ENCODE measurements around the gene TSSK1B.
"Not testable (repeated sequence)": the region's sequence is repeated elsewhere in the genome, so short reads cannot be mapped to it uniquely, and the experiment has no call there.

TSSK1B gene

DNA sequence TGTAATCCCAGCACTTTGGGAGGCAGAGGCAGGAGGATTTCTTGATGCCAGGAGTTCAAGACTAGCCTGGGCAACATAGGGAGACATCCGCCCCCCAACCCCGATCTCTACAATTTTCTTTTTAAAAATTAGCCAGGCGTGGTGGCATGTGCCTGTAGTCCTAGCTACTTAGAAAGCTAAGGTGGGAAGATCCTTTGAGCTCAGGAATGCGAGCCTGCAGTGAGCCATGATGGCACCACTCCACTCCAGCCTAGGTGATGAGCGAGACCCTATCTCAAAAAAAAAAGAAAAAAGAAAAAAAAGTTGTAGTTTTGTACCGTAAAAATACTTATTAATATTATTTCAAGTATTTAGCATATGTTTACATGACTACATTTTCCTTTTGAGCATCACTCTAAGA lies 29.3 kb downstream of the TSSK1B start:
- FAIRE-seq: no peak
- DNase-seq (ENCODE audit: extremely low spot score, insufficient read length, low read depth): no peak

DNA sequence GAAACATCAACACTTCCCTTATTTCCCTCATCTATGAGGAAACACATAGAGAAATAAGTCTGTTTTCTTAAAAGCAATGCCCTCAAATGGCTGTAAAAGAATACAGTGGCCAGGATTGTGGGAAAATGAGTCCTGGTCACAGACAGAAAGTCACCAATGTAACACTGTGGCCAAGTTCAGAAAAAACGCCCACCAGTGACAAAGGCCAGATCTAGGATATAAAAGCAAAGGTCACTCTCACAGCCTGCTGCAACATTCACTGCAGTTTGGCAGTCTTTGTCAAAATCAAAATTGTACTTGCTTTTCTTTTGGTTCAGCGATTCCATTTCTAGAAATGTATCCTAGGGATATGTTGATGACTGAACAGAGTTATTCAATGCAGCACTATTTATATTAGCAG lies 30.5 kb downstream of the TSSK1B start:
- FAIRE-seq (no peak), DNase-seq (ENCODE audit: extremely low spot score, insufficient read length, low read depth) (no peak)

DNA sequence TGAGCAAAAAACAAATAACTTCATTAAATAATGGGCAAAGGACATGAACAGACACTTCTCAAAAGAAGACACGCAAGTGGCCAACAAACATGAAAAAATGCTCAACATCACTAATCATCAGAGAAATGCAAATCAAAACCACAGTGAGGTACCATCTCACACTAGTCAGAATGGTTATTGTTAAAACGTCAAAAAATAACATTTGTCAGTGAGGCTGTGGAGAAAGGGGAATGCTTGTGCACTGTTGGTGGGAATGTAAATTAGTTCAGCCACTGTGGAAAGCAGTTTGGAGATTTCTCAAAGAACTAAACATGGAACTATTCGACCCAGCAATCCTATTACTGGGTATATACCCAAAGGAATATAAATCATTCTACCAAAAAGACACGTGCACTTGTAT lies 36.8 kb downstream of the TSSK1B start:
- not testable (repeated sequence) for FAIRE-seq; DNase-seq (ENCODE audit: extremely low spot score, insufficient read length, low read depth)

DNA sequence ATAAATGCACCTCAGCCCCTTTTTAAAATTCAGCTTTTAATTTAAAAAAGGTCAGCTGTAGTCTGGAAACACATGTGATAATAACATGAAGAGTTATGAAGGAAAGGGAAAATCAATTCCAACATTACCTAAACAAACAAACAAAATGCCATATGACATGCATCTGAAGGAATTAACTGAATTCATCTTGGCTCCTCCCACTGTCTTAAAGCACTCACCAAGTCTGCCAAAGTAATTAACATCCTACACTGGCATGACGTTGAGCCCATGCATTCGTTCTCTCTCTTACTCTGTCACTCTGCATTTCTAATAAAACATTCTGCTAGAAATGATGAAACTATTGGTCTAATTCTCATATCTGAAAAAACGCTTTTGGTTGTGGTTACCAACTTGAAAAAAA lies 37.7 kb downstream of the TSSK1B start:
- FAIRE-seq (no peak), DNase-seq (ENCODE audit: extremely low spot score, insufficient read length, low read depth) (no peak)

DNA sequence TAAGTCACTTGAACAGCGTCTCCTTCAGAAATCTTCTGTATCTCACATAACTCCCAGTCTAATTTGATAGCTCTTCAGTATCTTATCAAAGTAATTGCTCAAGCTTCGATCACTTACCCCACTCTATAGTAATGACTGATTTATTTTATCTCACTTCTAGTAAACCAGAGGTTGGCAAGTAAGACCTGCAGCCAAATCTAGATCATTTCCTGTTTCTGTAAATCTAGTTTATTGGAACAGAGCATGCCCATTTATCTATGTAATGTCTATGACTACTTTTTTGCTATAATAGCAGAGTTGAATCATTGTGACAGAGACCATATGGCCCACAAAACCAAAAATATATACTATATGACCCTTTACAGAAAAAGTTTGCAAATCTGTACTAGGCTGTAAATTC lies 40.1 kb downstream of the TSSK1B start:
- DNase-seq (ENCODE audit: extremely low spot score, insufficient read length, low read depth) (no peak), FAIRE-seq (no peak)

DNA sequence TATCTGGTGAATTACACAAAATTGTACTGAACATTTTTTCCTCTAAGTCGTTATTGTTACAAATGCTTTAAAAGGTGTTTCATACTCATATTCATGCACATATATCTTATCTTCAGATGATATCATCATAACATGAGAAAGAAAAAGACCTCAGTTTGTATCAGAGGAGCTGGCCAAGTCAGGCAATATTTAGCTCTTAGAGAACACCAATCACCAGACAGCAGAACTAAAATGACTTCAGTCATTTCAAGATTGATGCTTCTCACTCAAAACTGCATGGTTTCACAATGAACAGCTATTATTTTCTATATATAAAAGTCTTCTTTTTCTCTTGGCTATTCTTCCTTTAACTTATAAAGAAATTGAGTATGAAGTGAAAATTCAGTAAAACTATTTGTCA lies 44.6 kb downstream of the TSSK1B start:
- FAIRE-seq: no peak
- no peak for DNase-seq (ENCODE audit: extremely low spot score, insufficient read length, low read depth)

DNA sequence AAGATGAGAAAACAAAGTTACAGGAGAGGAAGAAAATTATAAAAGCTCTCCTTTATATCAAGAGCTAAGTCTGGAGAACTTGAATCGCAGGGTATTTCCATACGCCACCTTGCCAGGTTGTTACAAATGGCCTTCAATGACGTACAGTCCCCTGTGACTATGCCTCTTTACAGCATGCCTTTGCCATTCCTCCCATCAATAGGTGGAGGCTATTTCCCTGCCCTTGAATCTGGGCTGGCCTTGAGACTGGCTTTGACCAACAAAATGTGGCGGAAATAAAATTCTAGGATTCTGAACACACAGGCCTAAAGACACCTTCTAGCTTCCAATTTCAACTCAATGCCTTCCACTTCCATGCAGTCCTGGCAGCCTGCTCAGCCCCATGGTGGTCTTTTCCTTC lies 45.7 kb downstream of the TSSK1B start:
- FAIRE-seq (no peak), DNase-seq (ENCODE audit: extremely low spot score, insufficient read length, low read depth) (no peak)

DNA sequence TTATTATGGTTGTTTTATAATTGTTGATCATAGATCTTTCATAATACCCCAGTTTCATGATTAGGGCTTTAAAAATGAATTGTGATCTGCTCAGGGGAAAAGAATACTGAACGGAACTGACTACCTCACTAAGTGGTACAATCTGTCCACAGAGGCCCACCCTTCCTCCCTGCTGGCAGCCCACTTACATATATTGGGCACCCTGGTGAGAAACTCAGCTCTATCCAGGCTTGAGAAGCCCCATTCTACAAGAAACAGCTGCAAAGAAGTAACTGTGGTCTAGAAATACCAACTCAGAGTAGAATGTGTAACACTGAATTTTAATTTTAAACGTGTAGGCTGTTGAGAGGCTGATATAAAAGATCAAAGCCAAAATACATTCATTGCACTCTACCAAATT lies 46.9 kb downstream of the TSSK1B start:
- no peak for DNase-seq (ENCODE audit: extremely low spot score, insufficient read length, low read depth)
- no peak for FAIRE-seq

DNA sequence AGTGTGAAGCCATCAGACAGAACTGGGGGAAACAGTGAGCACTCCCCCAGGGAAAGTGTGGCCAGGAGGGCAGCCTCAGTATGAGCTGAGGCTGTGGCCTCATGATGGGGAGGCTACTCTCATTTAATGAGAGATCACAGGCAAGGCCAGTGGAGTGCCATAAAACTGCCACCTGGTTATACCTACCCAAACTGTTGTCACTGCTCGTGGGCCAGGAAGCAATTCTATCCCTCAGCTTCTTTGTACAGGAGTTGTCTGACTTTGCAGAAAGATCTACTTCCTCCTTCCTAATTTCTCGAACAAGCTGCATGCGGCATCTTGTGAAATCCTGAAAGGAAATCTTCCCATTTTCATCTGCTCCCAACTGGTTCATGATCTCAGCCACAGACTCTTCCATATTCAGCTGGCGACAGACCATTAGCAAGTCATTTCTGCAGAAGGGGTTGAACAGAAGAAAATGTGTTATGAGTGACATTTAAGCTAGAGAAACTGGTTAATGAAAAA lies 50.0 kb downstream of the TSSK1B start:
- no peak for FAIRE-seq
- no peak for DNase-seq (ENCODE audit: extremely low spot score, insufficient read length, low read depth)

DNA sequence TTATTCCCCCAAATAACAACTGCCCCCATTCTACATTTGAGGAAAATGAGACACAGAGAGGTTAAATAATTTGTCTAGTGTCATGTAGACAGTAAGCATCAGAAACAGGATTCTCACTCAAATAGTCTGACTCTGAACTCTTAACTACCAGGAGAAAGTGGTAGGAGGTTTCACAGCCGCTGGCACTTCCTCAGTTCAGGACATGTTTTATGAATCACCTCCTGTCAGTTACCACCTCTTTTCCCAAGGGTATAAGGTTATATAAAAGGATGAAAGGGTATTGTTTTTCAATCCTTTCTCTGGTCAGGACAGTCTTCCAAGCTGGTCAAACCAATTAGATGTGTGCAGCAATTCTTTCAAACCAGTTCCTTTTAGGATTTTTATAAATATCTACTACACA lies 52.1 kb downstream of the TSSK1B start:
- FAIRE-seq (no peak), DNase-seq (ENCODE audit: extremely low spot score, insufficient read length, low read depth) (no peak)
